ENCODE data around the gene MTHFD2. TPM values are rescaled to one million over a fixed set of nuclear protein-coding genes. Genes with fewer than 3 reads are reported as not detected.

MTHFD2 gene
- total and polyA plus RNA-seq, 8 donors: 10.2 to 288 (median 26.8) TPM

DNA sequence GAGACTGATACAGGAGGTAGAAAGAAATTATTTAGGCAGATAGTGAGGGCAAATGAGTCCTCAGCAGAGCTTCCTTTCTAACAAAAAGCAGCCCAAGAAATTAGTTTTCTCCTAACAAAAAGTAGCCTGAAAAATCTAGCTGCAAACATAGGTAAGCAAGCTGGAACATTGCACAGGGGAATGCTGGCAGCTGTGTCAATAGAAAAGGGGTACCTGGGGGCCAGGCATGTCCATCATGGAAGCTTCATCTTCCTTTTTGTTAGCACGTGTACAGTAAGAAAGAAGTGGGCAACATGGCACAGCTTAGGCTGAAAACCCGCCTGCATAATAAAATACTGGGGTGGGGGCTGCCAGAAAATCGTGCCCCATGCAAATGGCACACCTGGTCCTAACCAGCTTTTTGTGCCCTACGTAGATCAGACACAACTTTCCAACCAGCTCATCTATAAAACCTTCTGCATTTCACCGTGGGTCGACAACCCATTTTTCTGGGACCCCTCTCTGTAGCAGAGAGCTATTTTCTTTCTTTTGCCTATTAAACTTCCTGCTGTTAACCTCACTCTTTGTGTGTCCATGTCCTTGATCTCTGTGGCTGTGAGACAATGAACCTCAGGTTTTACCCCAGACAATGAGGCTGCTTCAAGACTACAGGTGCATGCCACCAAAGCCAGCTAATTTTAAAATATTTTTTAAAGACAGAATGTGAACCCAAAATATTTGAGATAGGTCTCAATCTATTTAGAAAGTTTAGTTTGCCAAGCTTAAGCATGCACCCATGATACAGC, 6.6 kb upstream of the MTHFD2 start:
- Histone ChIP-seq H3K27me3 (no peaks in the 10 kb centered on the region), H3K4me1 (peaks cover 0 to 12% (median 6%) of the 10 kb centered on the region in 3 donors), H3K9me3 (no peaks in the 10 kb centered on the region), H3K4me3 (no peak overlapping the region), H3K36me3 (no peaks in the 10 kb centered on the region), H3K27ac (peak overlapping the region in 2 of 4 donors; percentile 31 to 41)
- 53% methylated on average over 6 of the region's 6 CpGs for WGBS, 2 donors
- intact Hi-C loops (cut with DNase I): no loop called here
- ATAC-seq (peak; percentile 57 to 88 (median 77)), DNase-seq (peak in 4 of 6 donors; percentile 32 to 63 (median 48)), FAIRE-seq (no peak)
- TF ChIP-seq, protein P1, sequence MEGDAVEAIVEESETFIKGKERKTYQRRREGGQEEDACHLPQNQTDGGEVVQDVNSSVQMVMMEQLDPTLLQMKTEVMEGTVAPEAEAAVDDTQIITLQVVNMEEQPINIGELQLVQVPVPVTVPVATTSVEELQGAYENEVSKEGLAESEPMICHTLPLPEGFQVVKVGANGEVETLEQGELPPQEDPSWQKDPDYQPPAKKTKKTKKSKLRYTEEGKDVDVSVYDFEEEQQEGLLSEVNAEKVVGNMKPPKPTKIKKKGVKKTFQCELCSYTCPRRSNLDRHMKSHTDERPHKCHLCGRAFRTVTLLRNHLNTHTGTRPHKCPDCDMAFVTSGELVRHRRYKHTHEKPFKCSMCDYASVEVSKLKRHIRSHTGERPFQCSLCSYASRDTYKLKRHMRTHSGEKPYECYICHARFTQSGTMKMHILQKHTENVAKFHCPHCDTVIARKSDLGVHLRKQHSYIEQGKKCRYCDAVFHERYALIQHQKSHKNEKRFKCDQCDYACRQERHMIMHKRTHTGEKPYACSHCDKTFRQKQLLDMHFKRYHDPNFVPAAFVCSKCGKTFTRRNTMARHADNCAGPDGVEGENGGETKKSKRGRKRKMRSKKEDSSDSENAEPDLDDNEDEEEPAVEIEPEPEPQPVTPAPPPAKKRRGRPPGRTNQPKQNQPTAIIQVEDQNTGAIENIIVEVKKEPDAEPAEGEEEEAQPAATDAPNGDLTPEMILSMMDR (IDR thresholded peaks at IDR 0.05): no peak

DNA sequence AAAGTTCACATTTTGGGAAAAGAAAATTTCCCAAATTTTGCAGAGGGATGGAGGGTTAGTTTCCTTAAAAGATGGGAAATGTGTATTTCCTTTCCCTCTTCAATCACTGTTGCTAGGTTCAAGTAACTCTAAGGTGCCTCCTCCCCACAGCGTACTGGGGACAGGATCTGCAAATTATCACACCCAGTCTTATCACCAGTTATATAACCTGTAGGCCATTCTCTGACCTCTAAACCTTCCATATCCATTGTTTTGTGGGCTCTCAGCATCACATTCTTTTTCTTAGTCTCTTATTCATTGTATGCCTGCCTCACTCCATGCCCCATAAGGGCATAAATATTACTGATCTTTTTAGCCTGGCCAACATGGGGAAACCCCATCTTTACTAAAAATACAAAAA, 3.6 kb upstream of the MTHFD2 start:
- ATAC-seq: no peak
- Histone ChIP-seq H3K36me3 (no peaks in the 10 kb centered on the region), H3K27ac (no peak overlapping the region), H3K4me1 (peaks cover 2 to 12% (median 8%) of the 10 kb centered on the region in 3 donors), H3K27me3 (no peaks in the 10 kb centered on the region), H3K4me3 (no peak overlapping the region), H3K9me3 (no peaks in the 10 kb centered on the region)
- intact Hi-C loops (cut with DNase I): no loop called here
- FAIRE-seq: no peak
- no peak for DNase-seq
- TF ChIP-seq, protein P1 (IDR thresholded peaks at IDR 0.05): no peak
- 57 to 82% methylated on average over 1 of the region's 1 CpG for WGBS, 2 donors

DNA sequence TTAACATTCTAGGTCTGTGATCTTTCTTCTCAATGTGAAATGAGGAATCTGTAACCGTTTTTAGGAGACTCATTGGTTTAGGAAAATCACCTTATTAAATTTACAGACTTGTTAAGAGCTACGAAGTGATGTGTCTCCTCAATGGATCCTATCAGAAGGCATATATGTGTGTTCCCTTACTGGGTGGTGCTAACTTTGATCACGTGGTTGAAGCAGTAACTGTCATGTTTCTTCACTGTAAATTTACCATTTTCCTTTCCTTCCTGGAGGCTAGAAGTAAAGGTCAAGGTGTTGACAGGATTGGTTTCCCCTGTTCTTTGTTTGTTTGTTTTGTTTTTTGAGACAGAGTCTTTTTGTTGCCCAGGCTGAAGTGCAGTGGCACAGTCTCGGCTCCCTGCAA, 1.4 kb upstream of the MTHFD2 start:
- WGBS, 2 donors: 54 to 55% methylated on average over 4 of the region's 4 CpGs
- DNase-seq: no peak
- no peak for ATAC-seq
- FAIRE-seq: no peak
- Histone ChIP-seq H3K27ac (no peak overlapping the region), H3K4me3 (no peak overlapping the region), H3K9me3 (no peaks in the 10 kb centered on the region), H3K4me1 (peaks cover 6 to 28% (median 22%) of the 10 kb centered on the region in 3 donors), H3K36me3 (no peaks in the 10 kb centered on the region), H3K27me3 (no peaks in the 10 kb centered on the region)
- TF ChIP-seq, protein P1 (IDR thresholded peaks at IDR 0.05): no peak
- intact Hi-C loops (cut with DNase I): no loop called here

DNA sequence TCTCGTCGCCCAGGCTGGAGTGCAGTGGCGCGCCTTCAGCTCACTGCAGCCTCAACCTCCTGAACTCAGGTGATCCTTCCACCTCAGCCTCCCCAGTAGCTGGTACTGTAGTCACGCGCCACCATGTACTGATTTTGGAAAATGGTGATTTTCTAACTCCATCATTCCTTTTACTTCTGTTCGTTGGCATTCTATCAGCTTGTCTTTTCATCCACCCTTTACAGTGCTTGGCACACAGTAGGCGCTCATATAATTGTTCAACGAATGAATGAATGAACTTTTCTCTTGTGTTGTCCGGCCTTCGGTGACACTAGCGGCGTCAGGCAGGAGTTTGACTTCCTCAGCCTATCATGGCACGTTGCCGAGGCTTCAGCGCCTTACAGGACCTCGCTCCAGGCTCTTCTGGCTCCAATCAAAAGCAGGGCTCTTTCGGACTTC, 373 bp upstream of the MTHFD2 start:
- intact Hi-C loops (cut with DNase I): no loop called here
- H3K27ac ChIP-seq: peak overlapping the region in 3 of 4 donors; percentile 73 to 84 (median 82)
- 35 to 36% methylated on average over 17 to 18 of the region's 18 CpGs for WGBS, 2 donors
- no peaks in the 10 kb centered on the region for H3K36me3 ChIP-seq
- TF ChIP-seq, protein P1 (IDR thresholded peaks at IDR 0.05): no peak
- H3K27me3 ChIP-seq: no peaks in the 10 kb centered on the region
- no peak for FAIRE-seq
- no peak for ATAC-seq
- H3K4me1 ChIP-seq: peaks cover 6 to 21% (median 17%) of the 10 kb centered on the region in 3 donors
- DNase-seq: no peak
- H3K4me3 ChIP-seq: peak overlapping the region; percentile 53 to 92 (median 63)
- H3K9me3 ChIP-seq: no peaks in the 10 kb centered on the region

DNA sequence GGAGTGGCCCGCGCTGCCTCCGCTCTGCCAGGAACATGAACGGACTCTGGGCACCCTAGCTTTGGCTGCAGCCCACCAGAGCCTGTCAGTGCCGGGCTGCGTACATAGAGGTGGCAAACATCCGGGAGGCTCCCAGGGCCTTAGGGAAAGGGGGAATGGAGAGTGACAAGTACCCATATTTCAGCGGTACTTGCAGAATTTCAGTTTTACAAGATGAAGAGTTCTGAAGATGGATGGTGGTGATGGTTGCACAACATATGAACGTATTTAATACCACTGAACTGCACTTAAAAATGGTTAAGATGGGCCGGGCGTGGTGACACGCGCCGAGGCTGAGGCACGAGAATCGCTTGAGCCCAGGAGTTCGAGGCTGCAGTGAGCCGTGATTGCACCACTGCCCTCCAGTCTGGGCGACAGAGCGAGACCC, 873 bp downstream of the MTHFD2 start:
- H3K4me1 ChIP-seq: peaks cover 6 to 21% (median 16%) of the 10 kb centered on the region in 3 donors
- ATAC-seq (no peak), FAIRE-seq (no peak), DNase-seq (no peak)
- H3K27ac ChIP-seq: peak overlapping the region; percentile 73 to 84 (median 78)
- no peaks in the 10 kb centered on the region for H3K36me3 ChIP-seq
- intact Hi-C loops (cut with DNase I): no loop called here
- no peaks in the 10 kb centered on the region for H3K27me3 ChIP-seq
- 2 to 5% methylated on average over 20 of the region's 20 CpGs for WGBS, 2 donors
- TF ChIP-seq, protein P1 (IDR thresholded peaks at IDR 0.05): no peak
- no peaks in the 10 kb centered on the region for H3K9me3 ChIP-seq
- peak overlapping the region; percentile 53 to 92 (median 63) for H3K4me3 ChIP-seq
